ENCODE results near the gene SOS2.

The SOS2 gene

GRCh38 chr14:50233951-50234250 lies 2.5 kb upstream of the SOS2 start:
- TF ChIP-seq, protein P1, sequence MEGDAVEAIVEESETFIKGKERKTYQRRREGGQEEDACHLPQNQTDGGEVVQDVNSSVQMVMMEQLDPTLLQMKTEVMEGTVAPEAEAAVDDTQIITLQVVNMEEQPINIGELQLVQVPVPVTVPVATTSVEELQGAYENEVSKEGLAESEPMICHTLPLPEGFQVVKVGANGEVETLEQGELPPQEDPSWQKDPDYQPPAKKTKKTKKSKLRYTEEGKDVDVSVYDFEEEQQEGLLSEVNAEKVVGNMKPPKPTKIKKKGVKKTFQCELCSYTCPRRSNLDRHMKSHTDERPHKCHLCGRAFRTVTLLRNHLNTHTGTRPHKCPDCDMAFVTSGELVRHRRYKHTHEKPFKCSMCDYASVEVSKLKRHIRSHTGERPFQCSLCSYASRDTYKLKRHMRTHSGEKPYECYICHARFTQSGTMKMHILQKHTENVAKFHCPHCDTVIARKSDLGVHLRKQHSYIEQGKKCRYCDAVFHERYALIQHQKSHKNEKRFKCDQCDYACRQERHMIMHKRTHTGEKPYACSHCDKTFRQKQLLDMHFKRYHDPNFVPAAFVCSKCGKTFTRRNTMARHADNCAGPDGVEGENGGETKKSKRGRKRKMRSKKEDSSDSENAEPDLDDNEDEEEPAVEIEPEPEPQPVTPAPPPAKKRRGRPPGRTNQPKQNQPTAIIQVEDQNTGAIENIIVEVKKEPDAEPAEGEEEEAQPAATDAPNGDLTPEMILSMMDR (IDR thresholded peaks at IDR 0.05; ENCODE audit: poor library complexity, severe bottlenecking) = no peak
- peak overlapping the region; percentile 0 for H3K27ac ChIP-seq (ENCODE audit: poor library complexity, severe bottlenecking)
- no peaks in the 10 kb centered on the region for H3K27me3 ChIP-seq (ENCODE audit: insufficient read depth, poor library complexity, severe bottlenecking)
- H3K9me3 ChIP-seq (ENCODE audit: severe bottlenecking) = no peaks in the 10 kb centered on the region
- no peak for ATAC-seq (ENCODE audit: low read depth)
- H3K36me3 ChIP-seq (ENCODE audit: low read depth) = 0 out of 2 replicates have a peak, but pooled peaks cover 3% of the 10 kb centered on the region
- no peak overlapping the region for H3K4me3 ChIP-seq (ENCODE audit: severe bottlenecking)
- peaks cover 10% of the 10 kb centered on the region for H3K4me1 ChIP-seq (ENCODE audit: insufficient read depth, poor library complexity, severe bottlenecking)
- DNase-seq (ENCODE audit: low spot score) = no peak

GRCh38 chr14:50233166-50233950 lies 2.0 kb upstream of the SOS2 start:
- no peak overlapping the region for H3K4me3 ChIP-seq (ENCODE audit: severe bottlenecking)
- peaks cover 7% of the 10 kb centered on the region; the same call in 1 of the 2 replicates for H3K36me3 ChIP-seq (ENCODE audit: low read depth)
- peaks cover 10% of the 10 kb centered on the region for H3K4me1 ChIP-seq (ENCODE audit: insufficient read depth, poor library complexity, severe bottlenecking)
- H3K9me3 ChIP-seq (ENCODE audit: severe bottlenecking) = no peaks in the 10 kb centered on the region
- TF ChIP-seq, protein P1 (IDR thresholded peaks at IDR 0.05; ENCODE audit: poor library complexity, severe bottlenecking) = no peak
- DNase-seq (ENCODE audit: low spot score) (no peak), ATAC-seq (ENCODE audit: low read depth) (no peak)
- peak overlapping the region; percentile 0 for H3K27ac ChIP-seq (ENCODE audit: poor library complexity, severe bottlenecking)
- no peaks in the 10 kb centered on the region for H3K27me3 ChIP-seq (ENCODE audit: insufficient read depth, poor library complexity, severe bottlenecking)

DNA sequence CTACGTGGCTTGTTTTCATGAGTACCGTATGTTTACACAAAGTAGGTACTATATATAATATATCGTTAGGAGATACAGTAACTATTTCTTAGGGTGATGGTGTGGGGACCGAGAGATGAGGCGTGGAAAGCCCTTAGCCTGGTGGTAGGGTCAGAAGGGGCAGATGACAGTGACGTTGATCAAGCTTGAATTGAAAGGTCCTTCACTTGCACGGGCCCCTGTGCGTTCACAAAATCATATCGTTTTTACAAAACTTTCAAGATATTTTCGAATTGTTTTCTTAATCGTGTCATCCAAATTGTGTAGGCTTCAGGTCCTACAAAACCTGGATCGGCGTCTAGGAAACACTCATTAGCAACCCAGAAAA lies 881 bp upstream of the SOS2 start:
- H3K4me1 ChIP-seq (ENCODE audit: insufficient read depth, poor library complexity, severe bottlenecking) = peaks cover 10% of the 10 kb centered on the region
- ATAC-seq (ENCODE audit: low read depth) = no peak
- no peaks in the 10 kb centered on the region for H3K9me3 ChIP-seq (ENCODE audit: severe bottlenecking)
- H3K36me3 ChIP-seq (ENCODE audit: low read depth) = peaks cover 9% of the 10 kb centered on the region; the same call in 1 of the 2 replicates
- H3K4me3 ChIP-seq (ENCODE audit: severe bottlenecking) = peak overlapping the region; percentile 98
- no peaks in the 10 kb centered on the region for H3K27me3 ChIP-seq (ENCODE audit: insufficient read depth, poor library complexity, severe bottlenecking)
- DNase-seq (ENCODE audit: low spot score) = no peak
- H3K27ac ChIP-seq (ENCODE audit: poor library complexity, severe bottlenecking) = peak overlapping the region; percentile 89
- TF ChIP-seq, protein P1 (IDR thresholded peaks at IDR 0.05; ENCODE audit: poor library complexity, severe bottlenecking) = no peak

- H3K4me1 ChIP-seq (ENCODE audit: insufficient read depth, poor library complexity, severe bottlenecking) = peaks cover 12% of the 10 kb centered on the region
- peaks cover 9% of the 10 kb centered on the region; the same call in 1 of the 2 replicates for H3K36me3 ChIP-seq (ENCODE audit: low read depth)
- no peaks in the 10 kb centered on the region for H3K27me3 ChIP-seq (ENCODE audit: insufficient read depth, poor library complexity, severe bottlenecking)
- no peak for DNase-seq (ENCODE audit: low spot score)
- H3K4me3 ChIP-seq (ENCODE audit: severe bottlenecking) = peak overlapping the region; percentile 98
- H3K9me3 ChIP-seq (ENCODE audit: severe bottlenecking) = no peaks in the 10 kb centered on the region
- peak; percentile 5; the same call in 1 of the 3 replicates for ATAC-seq (ENCODE audit: low read depth)
- TF ChIP-seq, protein P1 (IDR thresholded peaks at IDR 0.05; ENCODE audit: poor library complexity, severe bottlenecking) = no peak
- peak overlapping the region; percentile 89 for H3K27ac ChIP-seq (ENCODE audit: poor library complexity, severe bottlenecking)
Observed at GRCh38 chr14:50230701-50231474, 490 bp downstream of the SOS2 start.
